ENCODE results near the gene ZNF316. TPM values are rescaled to one million over a fixed set of nuclear protein-coding genes. Genes with fewer than 3 reads are reported as not detected.

Gene ZNF316
- total and polyA plus RNA-seq, 3 donors from 2014 or later, result 22.7 to 50.9 (median 46.6) TPM

Other genes starting within 250 kb of the ZNF316 start
- gene DAGLB, start 189.4 kb upstream of the ZNF316 start, total RNA-seq, result 10 to 100 TPM; 18.9 to 29.6 TPM
- gene DAGLB, start 189.4 kb upstream of the ZNF316 start, polyA plus RNA-seq (ENCODE audit: insufficient read depth, low read depth, low replicate concordance), result 14.3 TPM
- gene KDELR2, start 153.2 kb upstream of the ZNF316 start, total RNA-seq, result 100 to 1,000 TPM in 1 of 2 donors, 10 to 100 TPM in 1; 72.2 to 103 TPM
- gene KDELR2, start 153.2 kb upstream of the ZNF316 start, polyA plus RNA-seq (ENCODE audit: insufficient read depth, low read depth, low replicate concordance), result 184 TPM
- 1 to 10 TPM; 1.1 to 1.9 TPM for gene GRID2IP, start 85.9 kb upstream of the ZNF316 start, total RNA-seq
- 0.34 TPM for gene GRID2IP, start 85.9 kb upstream of the ZNF316 start, polyA plus RNA-seq (ENCODE audit: insufficient read depth, low read depth, low replicate concordance)
- gene ZDHHC4, start 59.9 kb upstream of the ZNF316 start, total RNA-seq, result 10 to 100 TPM; 59.4 to 75.8 TPM
- gene ZDHHC4, start 59.9 kb upstream of the ZNF316 start, polyA plus RNA-seq (ENCODE audit: insufficient read depth, low read depth, low replicate concordance), result 77.7 TPM
- 10 to 100 TPM; 31.5 to 41.5 TPM for gene INTS15, start 47.3 kb upstream of the ZNF316 start, total RNA-seq
- gene INTS15, start 47.3 kb upstream of the ZNF316 start, polyA plus RNA-seq (ENCODE audit: insufficient read depth, low read depth, low replicate concordance), result 23.6 TPM
- gene ZNF853, start 21.7 kb upstream of the ZNF316 start, total RNA-seq, result 1 to 10 TPM; 8.7 to 8.8 TPM
- gene ZNF853, start 21.7 kb upstream of the ZNF316 start, polyA plus RNA-seq (ENCODE audit: insufficient read depth, low read depth, low replicate concordance), result 9.4 TPM
- 10 to 100 TPM; 15.5 to 18.0 TPM for gene ZNF12, start 69.6 kb downstream of the ZNF316 start, total RNA-seq
- 10.3 TPM for gene ZNF12, start 69.6 kb downstream of the ZNF316 start, polyA plus RNA-seq (ENCODE audit: insufficient read depth, low read depth, low replicate concordance)
- 10 to 100 TPM; 24.3 to 61.3 TPM for gene RSPH10B2, start 116.8 kb downstream of the ZNF316 start, total RNA-seq
- 55.8 TPM for gene RSPH10B2, start 116.8 kb downstream of the ZNF316 start, polyA plus RNA-seq (ENCODE audit: insufficient read depth, low read depth, low replicate concordance)
- 10 to 100 TPM; 36.0 to 51.2 TPM for gene CCZ1B, start 189.0 kb downstream of the ZNF316 start, total RNA-seq
- 58.7 TPM for gene CCZ1B, start 189.0 kb downstream of the ZNF316 start, polyA plus RNA-seq (ENCODE audit: insufficient read depth, low read depth, low replicate concordance)